GM21515 (cell line): ENCODE measurements around the gene SNAP25.

Source experiments
- ATAC-seq: cut with Tn5 transposase; IDR thresholded peaks from one replicate; pipeline ENCODE4 v1.9.1; 2021; ENCODE audit not compliant: unreplicated experiment

SNAP25 gene

GRCh38 chr20:10216146-10216791, 2.4 kb upstream of the SNAP25 start:
- no peak for ATAC-seq

- ATAC-seq, result no peak
These were observed 764 bp upstream of the SNAP25 start for GRCh38 chr20:10217721-10218410.

- peak; percentile 78 for ATAC-seq
These were observed 792 bp downstream of the SNAP25 start for GRCh38 chr20:10219452-10219791.

DNA sequence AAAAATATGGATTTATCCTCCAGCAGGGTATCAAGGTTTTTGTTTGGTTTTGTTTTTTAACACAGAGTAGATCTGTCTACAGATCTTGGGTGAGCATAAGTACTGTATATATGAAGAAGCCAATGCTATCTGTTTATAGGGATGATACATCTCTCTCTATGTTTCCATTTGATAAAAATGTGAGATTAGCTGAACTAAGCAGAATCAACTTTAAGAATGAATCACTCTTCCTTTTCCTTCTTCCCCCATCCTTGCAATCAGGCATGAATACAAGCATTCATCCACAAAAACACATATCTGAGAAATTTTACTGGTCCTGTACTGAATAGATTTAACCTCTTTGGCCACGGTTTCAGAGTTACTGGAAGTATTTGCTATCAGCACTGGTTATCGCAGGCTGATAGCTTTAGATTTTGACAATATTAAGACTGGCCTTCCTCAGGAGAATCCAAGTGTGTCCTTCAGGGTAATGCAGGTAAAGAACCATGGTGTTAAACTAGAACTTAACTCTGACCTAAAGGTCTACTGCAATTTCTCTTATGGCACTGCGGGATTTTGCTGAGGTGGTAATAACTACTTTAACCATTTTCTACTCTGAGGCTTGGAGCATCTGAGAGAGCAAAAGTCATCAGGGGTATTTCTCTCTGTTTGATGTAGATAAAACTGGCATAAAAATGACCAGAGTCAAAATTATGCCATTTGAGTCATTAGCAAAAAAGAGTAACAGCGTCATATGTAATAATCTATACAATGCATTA, 1.5 kb downstream of the SNAP25 start:
- ATAC-seq, result no peak

DNA sequence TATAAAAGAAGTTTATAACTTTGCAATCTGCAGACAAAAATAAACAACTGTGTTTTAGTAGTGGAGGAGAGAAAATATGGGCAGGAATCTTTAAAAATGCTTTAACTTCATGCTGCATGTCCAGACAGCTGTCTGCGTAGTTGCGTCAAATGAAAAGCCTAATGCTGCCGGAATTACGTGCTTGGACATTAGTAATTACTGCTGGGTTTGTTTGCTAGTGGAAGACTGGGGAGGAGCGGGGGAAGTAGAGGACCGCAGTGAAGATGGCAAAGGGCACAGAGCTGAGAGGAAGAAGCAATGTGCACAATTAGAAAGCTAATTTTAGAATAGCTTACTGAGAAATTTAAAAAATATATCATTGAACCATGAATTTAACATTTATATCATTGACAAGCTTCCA, 2.4 kb downstream of the SNAP25 start:
- no peak for ATAC-seq

- no peak for ATAC-seq
These were observed 6.9 kb downstream of the SNAP25 start for GRCh38 chr20:10225439-10226060.

DNA sequence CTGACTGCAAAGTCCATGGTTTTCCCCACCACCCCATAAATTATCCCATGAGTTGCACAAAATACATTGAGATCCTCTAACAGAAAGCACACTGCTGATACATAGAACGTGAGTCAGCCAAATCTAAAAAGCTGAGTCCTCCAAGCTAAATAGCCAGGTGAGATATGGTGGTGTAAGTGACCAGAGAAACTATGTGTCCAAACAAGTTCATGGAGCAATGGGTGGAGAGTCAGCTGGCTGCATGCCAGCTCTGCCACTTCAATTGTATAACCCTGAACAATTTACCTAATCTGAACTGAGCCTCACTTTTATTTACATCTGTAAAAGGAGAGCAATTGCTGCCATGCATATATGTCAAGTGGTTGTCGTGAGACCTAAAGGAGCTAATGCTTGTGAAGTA, 9.7 kb downstream of the SNAP25 start:
- no peak for ATAC-seq

- no peak for ATAC-seq
These were observed 12.7 kb downstream of the SNAP25 start for GRCh38 chr20:10231290-10231689.

DNA sequence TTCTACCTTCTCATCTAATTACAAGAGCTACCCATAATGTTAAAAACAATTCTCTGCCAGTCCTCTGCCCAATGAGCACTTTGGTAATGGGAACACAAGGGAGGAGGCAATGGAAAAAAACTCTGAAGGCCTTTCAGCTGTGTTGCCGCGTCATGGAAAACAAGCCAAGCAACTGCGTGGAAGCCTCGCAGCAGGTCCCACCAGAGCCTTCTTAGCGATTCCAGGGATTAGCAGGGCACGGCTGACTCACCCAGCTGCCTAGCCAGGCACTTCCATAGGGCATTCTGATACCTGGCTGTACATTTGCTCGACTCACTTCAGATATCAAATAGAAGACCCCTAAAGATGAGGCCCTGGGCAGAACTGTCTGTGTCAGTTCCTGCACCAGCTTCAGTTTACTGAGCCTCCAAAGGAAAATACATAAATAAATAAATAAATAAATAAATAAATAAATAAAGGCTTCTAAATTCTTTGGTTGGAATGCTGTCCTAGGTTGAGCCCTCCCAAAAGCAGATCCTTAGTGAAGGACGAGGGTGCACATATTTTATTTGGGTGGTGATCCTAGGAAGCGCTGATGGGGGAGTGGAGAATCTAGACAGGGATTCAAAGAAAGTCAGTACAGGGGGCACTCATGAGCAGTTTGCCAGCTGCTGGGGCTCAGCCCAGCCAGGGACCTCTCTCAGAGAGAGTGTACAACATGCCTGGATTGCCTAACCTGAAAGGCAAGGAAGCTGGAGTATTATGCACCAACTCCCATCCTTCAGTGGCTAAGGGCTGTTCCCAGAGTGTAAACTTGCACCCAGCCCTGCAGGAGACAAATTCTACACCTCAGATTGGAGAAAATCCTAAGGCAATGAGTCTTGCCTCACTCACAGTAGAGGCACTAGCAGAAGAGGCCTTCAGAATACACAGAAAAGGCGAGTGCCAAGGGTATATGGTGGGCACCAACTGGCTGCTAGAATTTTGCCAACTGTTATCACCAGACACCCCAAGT, 18.2 kb downstream of the SNAP25 start:
- no peak for ATAC-seq

DNA sequence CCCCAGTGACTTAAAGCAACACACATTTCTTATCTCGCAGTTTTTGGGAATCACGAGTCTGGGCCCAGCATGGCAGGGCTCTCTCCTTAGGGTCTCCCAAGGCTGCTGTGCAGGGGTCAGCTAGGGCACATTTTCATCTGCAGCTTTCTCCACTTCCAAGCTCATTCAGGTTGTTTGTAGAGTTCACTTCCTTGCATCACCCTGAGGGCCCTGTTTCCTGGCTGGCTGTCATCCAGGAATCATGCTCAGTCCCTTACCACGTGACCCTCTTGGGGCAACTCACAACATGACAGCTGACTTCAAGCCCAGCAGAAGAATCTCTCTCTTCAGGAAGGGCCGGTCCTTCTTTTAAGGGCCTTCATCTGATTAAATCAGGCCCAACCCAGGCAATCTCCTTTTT, 21.3 kb downstream of the SNAP25 start:
- ATAC-seq, result no peak

- ATAC-seq, result no peak
These were observed 22.0 kb downstream of the SNAP25 start for GRCh38 chr20:10240655-10241054.

DNA sequence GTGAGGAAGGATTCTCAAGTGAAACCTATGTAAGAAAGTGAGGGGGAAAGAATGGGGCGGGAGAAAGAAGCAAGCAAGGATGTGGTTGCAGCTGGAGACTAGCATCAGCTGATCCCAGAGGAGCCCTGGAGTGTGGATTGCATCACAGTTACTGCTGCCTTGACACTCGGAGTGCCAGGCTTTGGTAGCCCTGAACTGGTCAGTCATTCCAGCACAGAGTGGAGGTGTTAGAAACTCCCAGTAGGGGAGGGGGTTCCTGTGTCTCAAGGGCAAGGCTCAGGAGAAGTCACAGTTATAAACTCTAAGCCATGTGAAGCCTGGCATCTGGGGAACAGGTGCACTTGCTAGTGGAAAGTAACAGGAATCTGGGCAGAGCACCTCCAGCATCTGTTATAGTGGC, 23.5 kb downstream of the SNAP25 start:
- ATAC-seq, result no peak

- no peak for ATAC-seq
These were observed 28.8 kb downstream of the SNAP25 start for GRCh38 chr20:10247440-10247839.

GRCh38 chr20:10249048-10249770, 30.6 kb downstream of the SNAP25 start:
- no peak for ATAC-seq

DNA sequence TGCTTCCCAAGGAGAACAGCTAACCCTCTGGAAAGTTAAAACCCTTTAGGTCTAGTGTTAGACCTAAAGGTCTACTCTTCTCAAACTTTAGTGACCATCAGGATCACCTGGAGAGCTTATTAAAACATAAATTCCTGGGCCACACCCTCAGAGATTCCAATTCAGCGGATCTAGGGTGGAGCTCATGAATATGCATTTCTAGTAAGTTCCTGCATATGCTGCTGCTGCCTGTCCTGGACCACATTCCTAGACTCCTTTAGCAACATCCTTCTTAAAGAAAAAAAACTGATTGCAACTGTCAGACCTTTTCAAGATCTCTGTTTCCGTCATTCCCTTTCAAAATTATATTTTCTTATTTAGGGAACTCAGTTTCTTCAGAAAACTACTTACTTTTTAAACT, 31.2 kb downstream of the SNAP25 start:
- no peak for ATAC-seq

DNA sequence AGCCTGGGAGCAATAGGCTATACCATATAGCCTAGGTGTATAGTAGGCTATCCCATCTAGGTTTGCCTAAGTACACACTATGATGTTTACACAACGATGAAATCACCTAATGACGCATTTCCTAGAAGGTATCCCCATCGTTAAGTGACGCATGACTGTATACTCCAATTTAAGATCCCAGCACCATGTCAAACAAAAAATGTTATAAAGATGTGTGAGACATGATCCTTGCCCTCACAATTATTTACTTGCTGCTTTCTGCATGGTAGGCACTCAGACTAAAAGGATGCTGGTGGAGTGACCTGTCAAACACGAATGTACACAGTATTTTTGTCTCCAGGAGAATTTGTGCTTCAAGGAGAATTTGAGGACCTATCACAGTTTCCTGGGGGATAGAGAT, 32.3 kb downstream of the SNAP25 start:
- no peak for ATAC-seq

- ATAC-seq, result no peak
These were observed 35.1 kb downstream of the SNAP25 start for GRCh38 chr20:10253780-10254179.

- ATAC-seq, result no peak
These were observed 37.2 kb downstream of the SNAP25 start for GRCh38 chr20:10255846-10256245.

GRCh38 chr20:10259166-10259565, 40.5 kb downstream of the SNAP25 start:
- ATAC-seq, result no peak

DNA sequence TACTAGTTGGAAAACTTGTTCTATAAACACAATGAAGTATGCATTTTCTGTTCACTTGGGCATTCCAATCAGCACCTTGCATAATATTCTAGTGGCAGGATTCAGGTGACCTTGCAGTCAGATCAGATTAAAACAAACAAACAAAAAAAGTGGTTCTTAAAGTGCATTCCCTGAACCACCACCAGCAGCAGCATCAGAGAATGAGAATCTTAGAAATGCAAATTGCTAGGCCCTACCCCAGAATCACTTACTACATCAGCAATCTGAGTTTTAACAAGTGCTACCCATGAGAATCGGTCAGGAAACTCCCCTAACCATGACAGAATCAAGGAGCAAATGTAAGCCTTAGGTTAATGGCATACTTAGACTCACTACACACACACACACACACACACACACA, 41.7 kb downstream of the SNAP25 start:
- ATAC-seq, result no peak
